GDM1 (cell line): ENCODE results near the gene FAM20C.

Experiments used
- DNase-seq: peaks from one replicate; lab custom pipeline; 2025; lab: John Stamatoyannopoulos, UW

FAM20C gene

GRCh38 chr7:273327-273726 lies 81.0 kb downstream of the FAM20C start:
- DNase-seq = no peak

GRCh38 chr7:274266-274665 lies 81.9 kb downstream of the FAM20C start:
- DNase-seq = peak; percentile 20

GRCh38 chr7:276230-276835 lies 84.0 kb downstream of the FAM20C start:
- no peak for DNase-seq

- no peak for DNase-seq
Measured at GRCh38 chr7:277228-277627, 84.9 kb downstream of the FAM20C start.

GRCh38 chr7:278081-278480 lies 85.7 kb downstream of the FAM20C start:
- DNase-seq = no peak

- no peak for DNase-seq
Measured at GRCh38 chr7:279821-280220, 87.5 kb downstream of the FAM20C start.

- no peak for DNase-seq
Measured at GRCh38 chr7:280461-280860, 88.1 kb downstream of the FAM20C start.

- no peak for DNase-seq
Measured at GRCh38 chr7:281637-282036, 89.3 kb downstream of the FAM20C start.

- no peak for DNase-seq
Measured at GRCh38 chr7:282621-283020, 90.2 kb downstream of the FAM20C start.

GRCh38 chr7:284762-285722 lies 92.7 kb downstream of the FAM20C start:
- DNase-seq = no peak

GRCh38 chr7:285731-286130 lies 93.4 kb downstream of the FAM20C start:
- no peak for DNase-seq

GRCh38 chr7:286266-286665 lies 93.9 kb downstream of the FAM20C start:
- DNase-seq = no peak

- DNase-seq = no peak
Measured at GRCh38 chr7:288671-289101, 96.3 kb downstream of the FAM20C start.

- no peak for DNase-seq
Measured at GRCh38 chr7:289209-289755, 96.9 kb downstream of the FAM20C start.

- DNase-seq = no peak
Measured at GRCh38 chr7:289756-290553, 97.6 kb downstream of the FAM20C start, which contains the start of gene FOXL3. Gene FOXL3 (plus strand): TSS chr7:290170. CDS start chr7:290170, 0 bp downstream.

- DNase-seq = no peak
Measured at GRCh38 chr7:290554-291372, 98.4 kb downstream of the FAM20C start.

- DNase-seq = no peak
Measured at GRCh38 chr7:291373-292092, 99.2 kb downstream of the FAM20C start.

GRCh38 chr7:292226-292625 lies 99.9 kb downstream of the FAM20C start:
- no peak for DNase-seq

GRCh38 chr7:292826-293225 lies 100.5 kb downstream of the FAM20C start:
- DNase-seq = no peak

- no peak for DNase-seq
Measured at GRCh38 chr7:293681-294439, 101.5 kb downstream of the FAM20C start.
